COLO668 (cell line): ENCODE data around the gene SERPINI2.
A peak's percentile ranks its signal among the peaks of the same experiment; 100 is the strongest.
"Not testable (repeated sequence)": the region's sequence is repeated elsewhere in the genome, so short reads cannot be mapped to it uniquely, and the experiment has no call there.

Experiments
- DNase-seq: peaks from one replicate; lab custom pipeline; 2025; ENCODE audit not compliant: unreplicated experiment; lab: John Stamatoyannopoulos, UW

Gene SERPINI2

GRCh38 chr3:167450675-167451074, 23.2 kb downstream of the SERPINI2 start:
- DNase-seq = no peak

- no peak for DNase-seq
Observed at GRCh38 chr3:167450195-167450594, 23.6 kb downstream of the SERPINI2 start.

DNA sequence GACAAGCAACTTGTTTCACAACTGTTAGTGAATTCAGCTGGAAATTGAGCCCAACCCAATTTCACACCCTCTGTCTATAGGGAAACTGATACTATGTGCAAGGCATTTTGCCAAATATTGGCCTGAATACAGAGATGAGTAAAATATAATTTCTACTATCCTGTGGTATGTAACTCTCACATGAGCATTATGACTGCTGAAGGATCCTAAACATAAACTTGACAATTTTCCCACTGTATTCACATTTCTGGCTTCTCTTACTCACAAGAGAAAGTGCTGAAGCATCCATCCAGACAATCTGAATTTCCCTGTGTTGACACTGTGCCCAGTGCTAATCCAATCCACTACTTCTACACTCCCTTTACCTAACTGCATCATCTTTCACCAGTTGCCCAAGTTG, 28.4 kb downstream of the SERPINI2 start:
- no peak for DNase-seq

GRCh38 chr3:167441256-167441655, 32.6 kb downstream of the SERPINI2 start:
- no peak for DNase-seq

GRCh38 chr3:167437428-167438139, 36.3 kb downstream of the SERPINI2 start:
- DNase-seq = no peak

DNA sequence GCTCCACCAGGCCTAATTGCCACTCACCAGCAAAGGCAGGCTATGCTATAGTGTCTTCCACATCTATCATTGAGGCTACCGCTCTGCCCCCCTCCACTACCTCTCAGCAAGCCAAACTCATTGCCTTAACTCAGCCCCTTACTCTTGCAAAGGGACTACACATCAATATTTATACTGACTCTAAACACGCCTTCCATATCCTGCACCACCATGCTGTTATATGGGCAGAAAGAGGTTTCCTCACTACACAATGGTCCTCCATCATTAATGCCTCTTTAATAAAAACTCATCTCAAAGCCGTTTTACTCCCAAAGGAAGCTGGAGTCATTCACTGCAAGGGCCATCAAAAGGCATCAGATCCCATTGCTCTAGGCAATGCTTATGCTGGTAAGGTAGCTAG, 46.9 kb downstream of the SERPINI2 start:
- not testable (repeated sequence) for DNase-seq

DNA sequence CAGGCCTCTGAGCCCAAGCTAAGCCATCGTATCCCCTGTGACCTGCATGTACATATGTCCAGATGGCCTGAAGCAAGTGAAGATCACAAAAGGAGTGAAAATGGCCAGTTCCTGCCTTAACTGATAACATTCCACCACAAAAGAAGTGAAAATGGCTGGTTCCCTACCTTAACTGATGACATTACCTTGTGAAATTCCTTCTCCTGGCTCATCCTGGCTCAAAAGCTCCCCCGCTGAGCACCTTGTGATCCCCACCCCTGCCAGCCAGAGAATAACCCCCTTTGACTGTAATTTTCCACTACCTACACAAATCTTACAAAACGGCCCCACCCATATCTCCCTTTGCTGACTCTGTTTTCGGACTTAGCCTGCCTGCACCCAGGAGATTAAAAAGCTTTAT, 51.4 kb downstream of the SERPINI2 start:
- not testable (repeated sequence) for DNase-seq

DNA sequence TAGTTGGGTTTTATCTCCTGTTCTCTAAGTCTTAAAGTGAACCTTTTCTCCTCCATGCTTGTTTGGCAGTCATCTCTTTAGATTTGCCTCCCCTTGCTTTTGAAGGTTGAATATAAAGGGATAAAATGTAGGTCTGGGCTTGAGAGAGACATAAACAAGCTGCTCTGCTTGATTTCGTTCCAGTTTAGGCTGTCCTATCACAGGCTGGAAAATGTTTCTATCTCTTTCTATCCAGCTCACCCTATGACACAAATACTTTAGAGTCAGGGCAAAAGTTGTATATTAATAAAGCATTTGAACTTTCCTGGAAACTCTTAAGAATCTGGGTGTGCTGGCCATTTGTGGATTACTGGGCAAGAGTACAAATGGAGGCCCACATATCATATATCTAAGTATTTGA, 64.2 kb downstream of the SERPINI2 start:
- no peak for DNase-seq

DNA sequence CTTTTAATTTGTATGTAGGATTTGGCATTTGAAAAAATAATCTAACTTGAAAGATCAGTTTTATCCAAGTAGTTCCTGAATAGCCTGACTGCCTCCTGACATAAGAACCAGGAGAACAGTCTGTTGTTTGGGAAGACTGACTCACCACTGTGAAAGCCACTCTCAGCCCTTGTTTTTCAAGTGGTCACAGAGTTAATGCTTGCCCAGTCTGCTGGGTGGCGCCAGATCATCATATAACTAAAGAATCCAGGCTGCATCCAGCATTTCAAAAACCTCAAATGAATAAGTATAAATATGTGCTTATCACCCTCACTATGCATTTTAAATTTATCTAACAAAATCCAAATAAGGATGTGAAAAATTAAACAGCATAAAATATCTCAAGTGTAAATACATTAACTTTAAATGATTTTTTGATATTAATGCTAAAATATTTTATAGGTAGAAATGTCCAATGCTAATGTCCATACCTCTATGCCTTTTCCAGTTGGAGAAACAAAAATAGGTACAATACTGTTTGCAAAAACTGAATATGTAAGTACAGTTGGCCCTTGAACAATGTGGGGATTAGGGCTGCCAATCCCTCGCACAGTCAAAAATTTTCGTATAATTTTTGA, 66.9 kb downstream of the SERPINI2 start:
- DNase-seq = peak; percentile 25

DNA sequence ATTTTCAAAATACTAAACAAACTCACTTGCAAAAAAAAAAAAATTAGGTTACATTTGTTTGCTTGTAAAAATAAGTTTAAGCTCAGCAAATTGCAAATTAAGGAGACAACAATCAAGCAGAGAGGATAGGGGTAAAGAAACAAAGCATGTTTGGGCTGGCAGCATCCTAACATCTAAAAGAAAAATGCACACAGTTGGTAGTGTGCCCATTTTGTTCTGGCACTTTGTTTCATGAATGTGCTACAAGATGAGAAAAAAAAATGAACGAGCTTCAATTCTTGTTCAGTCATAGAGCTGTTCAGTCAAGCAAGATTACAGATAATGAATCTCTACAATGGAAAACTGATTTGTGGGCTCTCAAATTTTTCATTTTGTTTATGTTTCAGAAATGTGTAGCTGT, 76.0 kb downstream of the SERPINI2 start:
- DNase-seq = no peak

GRCh38 chr3:167396075-167396474, 77.8 kb downstream of the SERPINI2 start:
- DNase-seq = no peak

DNA sequence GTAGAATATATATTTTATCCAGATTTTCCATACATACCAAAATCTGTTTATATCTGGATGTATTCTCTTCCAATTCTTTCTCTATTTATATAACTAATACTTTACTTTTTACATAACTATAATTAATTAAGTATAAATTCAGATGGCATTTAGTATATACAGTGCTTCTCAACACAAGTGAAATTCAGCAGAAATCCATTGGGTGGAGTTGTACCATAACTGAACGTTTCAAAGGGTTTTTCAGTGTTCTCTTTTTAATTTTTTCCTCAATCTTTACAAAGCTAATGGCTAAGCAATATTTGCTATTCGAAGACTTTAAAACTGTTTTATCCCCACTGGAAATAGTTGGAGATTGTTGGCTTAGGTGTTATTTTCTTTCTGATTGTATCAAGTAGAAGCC, 79.8 kb downstream of the SERPINI2 start:
- DNase-seq = no peak
